GM11168 (cell line): ENCODE data around the gene EIF3K.
"Not testable (repeated sequence)": the region's sequence is repeated elsewhere in the genome, so short reads cannot be mapped to it uniquely, and the experiment has no call there.

Experiments used
- in situ Hi-C: fragments of 300-500 bp; cut with MboI; formaldehyde crosslinking; loops from one replicate; pipeline ENCODE4 v1.12.0; 2022; ENCODE audit warnings: low sequenced_read_pairs; ENCODE audit not compliant: unreplicated experiment

The EIF3K gene

GRCh38 chr19:38618590-38619360 is at the start of gene EIF3K:
Gene EIF3K, plus strand, starts transcription at chr19:38619188. Its CDS starts 81 bp downstream, at chr19:38619269.
- in situ Hi-C loops = no loop called here

DNA sequence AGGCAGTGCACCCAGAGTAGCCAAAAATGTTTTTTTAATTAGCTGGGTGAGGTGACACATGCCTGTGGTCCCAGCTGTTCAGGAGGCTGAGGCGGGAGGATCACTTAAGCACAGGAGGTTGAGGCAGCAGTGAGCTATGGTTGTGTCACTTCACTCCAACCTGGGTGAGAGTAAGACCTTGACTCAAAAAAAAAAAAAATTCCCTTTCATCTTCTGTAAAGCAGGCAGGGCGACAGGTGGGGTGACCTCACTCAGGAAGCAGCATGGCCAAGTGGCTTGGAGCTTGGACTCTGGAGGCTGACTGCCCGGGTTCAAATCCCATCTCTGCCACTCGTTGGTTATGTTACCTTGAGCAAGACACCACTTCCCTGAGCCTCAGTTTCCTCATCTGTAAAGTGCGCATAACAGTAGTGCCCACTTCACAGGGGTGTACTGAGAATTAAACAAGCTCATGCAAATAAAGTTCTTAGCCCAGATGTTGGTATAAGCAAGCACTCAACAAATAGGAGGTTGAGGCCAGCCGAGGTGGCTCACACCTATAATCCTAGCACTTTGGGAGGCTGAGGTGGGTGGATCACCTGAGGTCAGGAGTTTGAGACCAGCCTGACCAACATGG is 49.5 kb upstream of the EIF3K start:
- in situ Hi-C loops = no loop called here

DNA sequence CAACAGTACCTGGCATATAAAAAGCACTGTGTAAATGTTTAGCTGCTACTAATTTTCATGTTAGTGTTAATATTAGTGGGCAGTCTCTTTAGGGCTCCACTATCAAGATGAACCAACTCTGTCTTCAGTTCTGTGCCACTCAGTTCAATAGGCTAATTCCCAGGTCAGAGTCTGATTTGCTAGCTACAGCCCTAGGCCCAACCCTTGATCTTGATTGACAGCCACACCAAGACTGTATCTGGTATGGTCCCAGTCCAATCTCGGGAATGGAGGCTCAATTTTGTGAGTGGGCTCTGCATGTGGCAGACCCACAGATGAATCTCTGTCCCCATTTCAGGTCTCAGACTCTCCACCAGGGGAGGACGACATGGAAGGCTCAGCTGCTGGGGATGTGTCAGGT is 47.3 kb upstream of the EIF3K start:
- in situ Hi-C loops = no loop called here

GRCh38 chr19:38577826-38578225 is 41.2 kb upstream of the EIF3K start:
- in situ Hi-C loops = no loop called here

GRCh38 chr19:38579304-38579703 is 39.7 kb upstream of the EIF3K start:
- in situ Hi-C loops = not testable (repeated sequence)

DNA sequence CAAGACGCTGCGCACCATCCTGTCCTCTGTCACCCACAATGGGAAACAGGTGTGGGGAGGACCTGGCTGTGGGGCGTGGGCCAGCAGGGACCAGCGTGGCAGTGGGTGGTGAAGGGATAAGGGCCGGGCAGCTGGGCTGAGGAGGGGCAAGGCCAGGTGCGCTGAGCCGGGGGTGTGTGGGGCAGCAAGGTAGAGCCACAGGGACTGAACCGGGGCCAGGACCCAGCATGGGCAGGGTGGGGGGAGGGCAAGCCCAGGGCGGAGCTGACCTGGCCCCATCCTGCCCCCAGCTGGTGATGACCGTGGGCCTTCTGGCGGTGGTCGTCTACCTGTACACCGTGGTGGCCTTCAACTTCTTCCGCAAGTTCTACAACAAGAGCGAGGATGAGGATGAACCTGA is 38.9 kb upstream of the EIF3K start:
- in situ Hi-C loops = no loop called here

- in situ Hi-C loops = no loop called here
These were observed 35.6 kb upstream of the EIF3K start for GRCh38 chr19:38583219-38583984.

DNA sequence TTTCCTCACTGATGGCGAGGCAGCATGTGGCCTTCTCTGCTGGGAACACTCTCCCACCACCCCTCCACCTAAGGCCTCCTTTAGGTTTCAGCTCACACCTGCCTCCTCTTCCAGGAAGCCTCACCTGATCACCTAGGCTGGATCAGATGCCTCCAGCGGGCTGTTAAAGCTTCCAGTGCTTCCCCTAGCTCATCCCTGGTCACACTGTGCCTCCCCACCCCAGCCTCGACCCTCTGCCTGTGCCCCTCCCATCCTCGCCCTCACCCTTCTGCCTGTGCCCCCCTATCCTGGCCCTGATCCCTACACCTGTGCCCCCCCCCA is 35.0 kb upstream of the EIF3K start:
- in situ Hi-C loops = no loop called here

DNA sequence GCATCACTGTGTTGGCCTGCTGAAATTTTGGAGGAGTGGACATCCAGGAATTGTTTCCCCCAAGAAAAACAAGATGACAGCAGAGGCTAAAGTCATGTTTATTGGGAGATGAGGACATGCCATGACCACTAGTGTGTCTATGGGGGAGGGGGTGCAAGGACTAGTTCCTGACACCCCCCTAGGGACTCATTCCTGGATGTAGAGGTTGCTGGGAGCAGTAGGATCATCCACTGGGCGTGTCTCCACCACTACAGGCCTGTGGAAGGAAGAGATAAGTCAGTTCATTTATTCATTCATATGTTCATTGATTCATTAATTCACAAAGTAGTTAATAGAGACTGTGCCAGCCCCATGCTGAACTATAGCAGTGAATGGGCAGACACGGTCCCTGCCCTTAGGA is 31.4 kb upstream of the EIF3K start:
- in situ Hi-C loops = no loop called here

- in situ Hi-C loops = no loop called here
These were observed 30.9 kb upstream of the EIF3K start for GRCh38 chr19:38588041-38588440.

DNA sequence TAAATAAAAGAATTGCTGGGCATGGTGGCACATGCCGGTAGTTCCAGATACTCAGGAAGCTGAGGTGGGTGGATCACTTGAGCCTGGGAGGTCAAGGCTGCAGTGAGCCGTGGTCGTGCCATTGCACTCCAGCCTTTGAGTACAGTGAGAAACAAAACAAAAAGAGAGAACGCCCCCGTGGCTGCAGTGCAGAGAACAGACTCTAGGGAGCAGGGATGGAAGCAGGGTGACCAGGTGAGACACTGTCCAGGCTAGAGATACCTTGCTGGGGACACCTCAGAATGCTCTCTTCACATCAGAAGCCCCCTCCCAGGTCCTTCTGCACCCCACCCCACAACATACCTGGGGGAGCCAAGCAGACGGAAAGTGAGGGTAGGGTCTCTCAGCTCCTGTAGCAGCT is 26.0 kb upstream of the EIF3K start:
- in situ Hi-C loops = no loop called here

DNA sequence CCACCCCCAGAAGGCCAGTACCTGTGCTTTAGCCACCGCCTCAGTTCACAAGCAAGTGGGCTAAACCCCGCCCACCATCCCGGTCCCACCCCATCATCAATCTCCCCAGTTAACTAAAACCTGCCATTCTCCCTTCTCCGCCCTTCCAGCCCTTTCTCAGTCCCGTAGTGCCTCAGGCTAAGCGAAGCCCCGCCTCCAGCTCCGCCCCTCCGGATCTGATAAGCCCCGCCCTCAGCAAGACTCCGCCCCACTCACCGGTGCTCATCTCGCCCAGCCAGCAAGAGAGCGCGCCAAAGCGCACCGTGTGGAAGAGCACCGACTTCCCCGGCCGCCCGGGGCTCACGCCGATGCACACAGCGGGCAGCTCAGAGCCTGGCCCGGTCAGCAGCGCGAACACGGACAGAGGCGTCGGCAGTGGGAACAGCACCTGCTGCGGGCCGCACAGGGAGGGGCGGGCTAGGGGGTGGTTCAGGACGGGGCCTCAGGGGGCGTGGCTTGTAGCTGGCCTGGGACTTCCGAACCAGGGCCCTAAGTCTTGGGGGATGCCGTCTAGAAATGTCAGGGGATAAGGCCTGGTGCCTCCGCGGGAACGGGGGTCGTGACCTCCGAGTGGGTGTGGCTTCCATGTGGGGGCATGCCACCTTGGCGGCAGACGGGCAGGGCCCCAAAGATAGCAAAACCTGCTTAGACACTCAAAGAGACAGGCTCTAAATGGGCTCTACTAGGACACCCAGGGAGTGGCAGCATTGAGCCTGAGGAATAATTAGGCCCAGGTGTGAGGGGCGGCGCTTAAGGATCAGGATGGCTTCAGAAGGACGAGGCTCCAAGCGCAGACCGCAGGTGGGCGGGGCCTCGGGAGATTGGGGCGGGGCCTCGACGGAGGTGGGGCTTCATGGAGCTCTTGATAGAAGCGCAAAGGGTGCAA is 22.7 kb upstream of the EIF3K start:
- in situ Hi-C loops = no loop called here

DNA sequence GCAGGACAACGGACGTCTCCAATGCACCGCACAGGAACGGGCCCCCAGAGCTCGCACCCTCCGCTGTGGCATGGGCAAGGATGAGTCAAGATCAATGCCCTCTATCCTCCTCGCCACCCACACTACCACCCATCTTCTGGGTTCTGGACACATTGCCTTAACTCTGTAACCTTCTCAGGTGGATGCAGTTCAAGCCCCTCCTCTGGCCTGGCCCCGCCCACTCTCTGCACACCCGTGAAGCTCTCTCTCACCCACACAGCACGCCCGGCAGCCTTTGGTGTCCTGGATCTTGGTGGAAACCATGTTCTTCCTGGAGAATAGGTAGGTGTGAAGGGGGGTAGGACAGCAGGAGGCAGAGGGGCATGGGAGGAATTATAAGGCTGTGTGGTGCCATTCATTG is 21.9 kb upstream of the EIF3K start:
- in situ Hi-C loops = no loop called here

GRCh38 chr19:38599722-38600121 is 19.3 kb upstream of the EIF3K start:
- in situ Hi-C loops = no loop called here

DNA sequence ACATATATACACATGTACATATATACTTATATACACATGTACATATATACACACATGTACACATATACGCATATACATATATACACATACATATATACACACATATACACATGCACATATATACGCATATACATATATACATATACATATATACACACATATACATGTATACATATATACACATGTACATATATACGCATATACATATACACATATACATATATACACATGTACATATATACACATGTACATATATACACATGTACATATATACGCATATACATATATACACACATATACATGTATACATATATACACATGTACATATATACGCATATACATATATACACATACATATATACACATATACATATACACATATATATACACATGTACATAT is 16.1 kb upstream of the EIF3K start:
- in situ Hi-C loops = not testable (repeated sequence)

GRCh38 chr19:38606131-38606530 is 12.9 kb upstream of the EIF3K start:
- in situ Hi-C loops = no loop called here

DNA sequence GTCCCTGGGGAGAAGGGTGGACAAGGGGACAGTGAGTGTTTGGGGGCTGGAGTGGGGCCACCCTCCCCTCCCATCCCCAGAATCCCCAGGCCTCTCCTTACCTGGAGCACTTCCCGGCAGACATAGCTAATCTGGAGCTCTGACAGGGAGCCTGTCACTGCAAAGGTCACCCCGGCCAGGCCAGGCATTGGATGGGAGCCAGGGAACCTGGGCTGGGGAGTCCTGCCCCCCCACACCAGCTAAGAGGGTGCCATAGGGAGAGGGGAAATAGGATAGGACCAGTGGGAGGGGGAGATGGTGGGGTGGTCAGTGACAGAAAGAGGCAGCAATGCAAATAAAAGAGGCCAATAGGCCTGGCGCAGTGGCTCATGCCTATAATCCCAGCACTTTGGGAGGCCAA is 4.7 kb upstream of the EIF3K start:
- in situ Hi-C loops = no loop called here

- in situ Hi-C loops = no loop called here
These were observed 3.9 kb upstream of the EIF3K start for GRCh38 chr19:38615007-38615581.

- in situ Hi-C loops = no loop called here
These were observed 2.7 kb upstream of the EIF3K start for GRCh38 chr19:38616265-38616664.

GRCh38 chr19:38617283-38617763 is 1.7 kb upstream of the EIF3K start:
- in situ Hi-C loops = no loop called here
